HFF-Myc (cell line): ENCODE measurements around the gene DNAJC18.

Source experiments
- DNase-seq: peaks from one replicate; pipeline ENCODE4 v3.0.0-alpha.2; 2011; ENCODE audit warnings: low read depth; ENCODE audit errors: extremely low read depth
- H3K4me3 ChIP-seq: replicated peaks from 2 replicates; pipeline ENCODE4 v1.5.1; 2011; ENCODE audit warnings: low read depth, mild to moderate bottlenecking, control low read depth, low read length
- CTCF ChIP-seq: IDR thresholded peaks from 2 replicates; pipeline ENCODE4 v1.5.1; 2012; ENCODE audit warnings: mild to moderate bottlenecking, low read depth, low read length, control low read depth; ENCODE audit errors: missing control alignments

Gene DNAJC18

DNA sequence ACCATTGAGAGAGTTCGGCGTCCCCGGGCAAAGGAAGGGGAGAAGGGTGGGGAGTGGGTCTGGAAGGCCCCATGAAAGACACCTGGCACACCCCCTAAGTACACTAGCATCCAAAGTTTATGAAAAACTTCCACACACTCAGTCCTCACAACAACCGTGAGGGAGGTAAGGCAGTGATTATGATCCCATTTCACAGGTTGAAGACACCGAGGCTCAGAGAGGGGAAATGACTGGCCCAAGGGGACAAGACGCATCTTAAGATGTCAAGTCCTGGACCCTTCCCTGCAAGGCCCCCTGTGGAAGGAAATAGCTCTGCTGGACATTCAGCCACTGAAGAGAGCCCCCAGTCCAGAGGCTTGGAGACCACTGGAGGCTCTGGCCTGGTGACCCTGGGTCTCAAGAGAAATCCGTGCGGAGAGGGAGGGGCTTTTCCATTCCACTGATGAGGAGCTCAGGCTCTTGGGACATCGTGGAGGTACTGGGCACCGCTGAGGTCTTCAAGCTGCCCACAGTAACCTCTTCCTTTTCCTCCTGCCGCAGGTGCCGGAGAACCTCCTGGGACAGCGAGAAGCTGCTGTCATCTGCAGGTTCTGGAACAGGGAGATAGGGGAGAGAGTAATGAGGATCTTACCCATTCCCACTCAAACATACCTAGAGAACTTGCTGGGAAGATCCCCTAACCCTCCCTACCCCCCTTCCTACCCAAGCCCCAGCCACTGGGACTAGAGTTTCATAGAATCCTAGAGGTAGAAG lies 36.7 kb upstream of the DNAJC18 start:
- DNase-seq: no peak
- no peak for TF ChIP-seq CTCF
- no peak overlapping the region for H3K4me3 ChIP-seq

DNA sequence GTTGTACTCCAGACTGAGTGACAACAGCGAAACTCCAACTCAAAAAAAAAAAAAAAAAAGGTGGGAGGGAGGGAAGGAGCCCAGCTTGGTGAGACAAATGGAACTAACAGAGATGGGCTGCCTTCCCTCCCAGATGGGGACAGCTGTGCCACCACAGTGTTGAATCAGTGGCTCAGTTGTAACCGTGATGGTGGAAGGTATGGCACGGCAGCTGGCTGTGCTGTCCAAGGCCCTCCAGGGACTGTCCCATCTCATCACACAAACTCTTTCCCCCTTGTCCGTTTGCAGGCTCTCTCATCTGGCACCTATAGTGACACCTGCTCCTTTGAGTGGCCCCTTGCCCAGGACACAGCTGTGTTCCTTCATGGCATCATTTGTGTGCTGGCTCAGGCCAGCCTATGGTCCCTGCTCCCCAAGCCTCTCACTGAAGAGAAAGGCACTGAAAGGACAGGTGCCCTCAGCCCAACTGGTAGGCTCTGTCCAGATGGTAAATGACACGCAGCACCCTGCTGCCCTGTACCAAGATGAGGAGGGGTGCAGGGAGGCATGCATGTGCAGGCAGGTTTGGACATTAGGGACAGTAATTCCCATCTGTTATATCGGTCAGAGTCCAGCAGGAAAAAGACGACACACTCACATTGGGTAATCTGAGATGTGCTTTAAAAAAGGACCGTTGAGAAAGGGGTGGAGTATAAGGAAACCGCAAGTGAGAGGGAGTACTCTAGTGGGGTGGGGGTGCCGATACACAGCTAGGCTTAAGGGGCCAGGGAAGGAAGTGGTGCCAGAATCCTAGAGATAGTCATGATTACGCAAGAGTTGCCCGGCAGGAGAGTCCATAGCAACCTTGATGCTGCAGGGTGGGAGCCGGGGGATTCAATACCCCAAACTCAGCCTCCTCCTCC lies 35.8 kb upstream of the DNAJC18 start:
- no peak overlapping the region for H3K4me3 ChIP-seq
- TF ChIP-seq CTCF: no peak
- DNase-seq: no peak

DNA sequence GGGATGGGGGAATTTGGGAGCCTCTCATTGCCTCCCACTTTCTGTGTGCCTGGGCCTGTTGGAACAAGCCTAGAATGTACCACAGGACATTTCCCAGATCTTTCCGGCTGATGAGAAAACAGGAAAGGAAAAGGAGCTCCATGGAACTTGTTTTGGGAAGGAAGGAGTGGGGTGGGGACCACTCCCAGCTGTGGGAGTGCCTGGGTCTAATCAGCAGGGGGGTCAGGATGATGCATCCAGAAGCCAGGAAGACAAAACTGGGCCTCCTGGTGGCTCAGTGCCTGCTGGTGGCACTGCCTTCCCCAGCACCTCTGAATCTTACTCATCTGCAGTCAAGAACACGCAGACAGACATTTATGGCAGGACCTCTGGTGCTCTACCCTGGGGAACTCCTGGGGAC lies 34.2 kb upstream of the DNAJC18 start:
- TF ChIP-seq CTCF: peak; percentile 7
- no peak overlapping the region for H3K4me3 ChIP-seq
- no peak for DNase-seq

GRCh38 chr5:139473105-139473504 lies 33.8 kb upstream of the DNAJC18 start:
- H3K4me3 ChIP-seq: no peak overlapping the region
- no peak for DNase-seq
- TF ChIP-seq CTCF: no peak

DNA sequence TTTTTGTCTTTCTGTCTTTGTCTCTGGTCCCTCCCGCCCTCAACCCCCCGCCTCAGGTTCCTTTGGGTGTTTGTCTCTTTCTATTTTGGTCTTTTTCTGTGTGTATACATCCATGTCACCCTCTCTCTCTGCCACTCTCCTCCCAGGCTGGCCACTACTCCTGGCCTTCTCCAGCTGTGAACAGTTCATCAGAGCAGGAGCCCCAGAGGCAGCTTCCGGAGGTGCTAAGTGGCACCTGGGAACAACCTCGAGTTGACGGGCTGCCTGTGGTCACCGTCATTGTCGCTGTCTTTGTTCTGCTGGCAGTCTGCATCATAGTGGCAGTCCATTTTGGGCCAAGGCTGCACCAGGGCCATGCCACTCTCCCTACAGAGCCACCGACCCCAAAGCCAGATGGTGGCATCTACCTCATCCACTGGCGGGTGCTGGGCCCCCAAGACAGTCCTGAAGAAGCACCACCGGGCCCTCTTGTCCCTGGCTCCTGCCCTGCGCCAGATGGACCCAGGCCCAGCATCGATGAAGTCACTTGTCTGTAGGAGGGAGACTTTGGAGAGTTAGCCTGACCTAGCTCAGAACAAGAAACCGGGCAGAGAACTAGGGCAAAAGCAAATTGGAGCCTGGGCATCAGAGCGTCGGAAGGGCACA lies 33.2 kb upstream of the DNAJC18 start:
- DNase-seq: no peak
- TF ChIP-seq CTCF: no peak
- H3K4me3 ChIP-seq: no peak overlapping the region

- DNase-seq: no peak
- TF ChIP-seq CTCF: no peak
- no peak within 1 kb of the TSS for H3K4me3 ChIP-seq
These were observed 31.5 kb upstream of the DNAJC18 start, which contains the start of gene SMIM33 for GRCh38 chr5:139470821-139471300. Gene SMIM33 (plus strand): TSS chr5:139471004. CDS start chr5:139471122, 118 bp downstream.
